WTC11 (cell line): ENCODE measurements around the gene TACSTD2. TPM values are rescaled to one million over a fixed set of nuclear protein-coding genes. Genes with fewer than 3 reads are reported as not detected.

Experiments used
- ATAC-seq: fragments of 200-7000 bp; cut with Tn5 transposase; 2 replicates; pipeline ENCODE4 v1.10.0; 2021; ENCODE audit warnings: mild to moderate bottlenecking, moderate library complexity
- CTCF ChIA-PET: fragments of 300-600 bp; sonication (Branson Sonifier 250); formaldehyde crosslinking; loops from one replicate; lab custom pipeline; 2021; ENCODE audit warnings: antibody characterized with exemption; lab: Charles Lee
- POLR2A ChIA-PET: fragments of 350-600 bp; sonication (Branson Sonifier 250); formaldehyde crosslinking; loops from one replicate; lab custom pipeline; 2021; ENCODE audit warnings: antibody characterized with exemption; lab: Charles Lee
- DNase-seq: peaks from one replicate; pipeline ENCODE4 v3.0.0; 2021; ENCODE audit warnings: low spot score
- H3K27ac Mint-ChIP-seq: 2 replicates; pipeline ENCODE4 v1.8.0; 2021; ENCODE audit warnings: mixed read lengths
- H3K27me3 Mint-ChIP-seq: 2 replicates; pipeline ENCODE4 v1.8.0; 2021; ENCODE audit warnings: low read depth, mild to moderate bottlenecking, moderate library complexity, mixed read lengths
- H3K36me3 Mint-ChIP-seq: 2 replicates; pipeline ENCODE4 v1.8.0; 2021; ENCODE audit warnings: mixed read lengths
- H3K4me1 Mint-ChIP-seq: 2 replicates; pipeline ENCODE4 v1.8.0; 2022; ENCODE audit warnings: mixed read lengths
- H3K4me3 Mint-ChIP-seq: 2 replicates; pipeline ENCODE4 v1.8.0; 2021; ENCODE audit warnings: mild to moderate bottlenecking, moderate library complexity, mixed read lengths
- H3K9me3 Mint-ChIP-seq: 2 replicates; pipeline ENCODE4 v1.8.0; 2021; ENCODE audit warnings: mixed read lengths
- AFF4 ChIP-seq: sonication (generic); formaldehyde crosslinking; IDR thresholded peaks from 2 replicates; pipeline ENCODE4 v1.8.1; 2023; ENCODE audit warnings: mild to moderate bottlenecking, missing genetic modification reagents, borderline replicate concordance
- ATF1 ChIP-seq: sonication (generic); formaldehyde crosslinking; IDR thresholded peaks from 2 replicates; pipeline ENCODE4 v1.8.1; 2023; ENCODE audit warnings: mild to moderate bottlenecking, moderate library complexity, missing genetic modification reagents
- CDX4 ChIP-seq: fragments of 250-450 bp; sonication (Bioruptor Pico); IDR thresholded peaks from 2 replicates; pipeline ENCODE4 v1.9.0; 2021; ENCODE audit warnings: moderate library complexity, mild to moderate bottlenecking, inconsistent platforms, borderline replicate concordance
- CREB1 ChIP-seq: sonication (generic); formaldehyde crosslinking; IDR thresholded peaks from 2 replicates; pipeline ENCODE4 v1.8.0; 2023; ENCODE audit warnings: mild to moderate bottlenecking, missing genetic modification reagents
- E2F5 ChIP-seq: sonication (generic); formaldehyde crosslinking; IDR thresholded peaks from 2 replicates; pipeline ENCODE4 v1.8.1; 2022; ENCODE audit warnings: mild to moderate bottlenecking, moderate library complexity, missing genetic modification reagents
- ETV6 ChIP-seq: sonication (generic); formaldehyde crosslinking; IDR thresholded peaks from 2 replicates; pipeline ENCODE4 v1.8.1; 2022; ENCODE audit warnings: mild to moderate bottlenecking, missing genetic modification reagents
- HMGXB4 ChIP-seq: sonication (generic); formaldehyde crosslinking; IDR thresholded peaks from 2 replicates; pipeline ENCODE4 v1.8.1; 2023; ENCODE audit warnings: mild to moderate bottlenecking, moderate library complexity, missing genetic modification reagents
- IRF1 ChIP-seq: sonication (generic); formaldehyde crosslinking; IDR thresholded peaks from 2 replicates; pipeline ENCODE4 v1.8.0; 2023; ENCODE audit warnings: missing genetic modification reagents
- KAT7 ChIP-seq: sonication (generic); formaldehyde crosslinking; IDR thresholded peaks from 2 replicates; pipeline ENCODE4 v1.8.1; 2023; ENCODE audit warnings: missing genetic modification reagents, mild to moderate bottlenecking, borderline replicate concordance
- MAX ChIP-seq: sonication (generic); formaldehyde crosslinking; IDR thresholded peaks from 2 replicates; pipeline ENCODE4 v1.8.0; 2022; ENCODE audit warnings: mild to moderate bottlenecking, missing genetic modification reagents
- MLX ChIP-seq: sonication (generic); formaldehyde crosslinking; IDR thresholded peaks from 2 replicates; pipeline ENCODE4 v1.8.1; 2023; ENCODE audit warnings: mild to moderate bottlenecking, missing genetic modification reagents, moderate library complexity
- MXD4 ChIP-seq: fragments of 250-450 bp; sonication (Bioruptor Pico); IDR thresholded peaks from 2 replicates; pipeline ENCODE4 v1.8.0; 2021; ENCODE audit warnings: mild to moderate bottlenecking, moderate library complexity, borderline replicate concordance
- MYBL2 ChIP-seq: sonication (generic); formaldehyde crosslinking; IDR thresholded peaks from 2 replicates; pipeline ENCODE4 v1.8.1; 2023; ENCODE audit warnings: mild to moderate bottlenecking, moderate library complexity, missing genetic modification reagents
- NR2C2 ChIP-seq: sonication (generic); formaldehyde crosslinking; IDR thresholded peaks from 2 replicates; pipeline ENCODE4 v1.8.0; 2022; ENCODE audit warnings: mild to moderate bottlenecking, missing genetic modification reagents
- OVOL2 ChIP-seq: fragments of 250-450 bp; sonication (Bioruptor Pico); IDR thresholded peaks from 2 replicates; pipeline ENCODE4 v1.9.0; 2021; ENCODE audit warnings: mild to moderate bottlenecking, borderline replicate concordance
- SMAD4 ChIP-seq: sonication (generic); formaldehyde crosslinking; IDR thresholded peaks from 2 replicates; pipeline ENCODE4 v1.8.0; 2022; ENCODE audit warnings: mild to moderate bottlenecking, missing genetic modification reagents
- SP1 ChIP-seq: sonication (generic); formaldehyde crosslinking; conservative IDR thresholded peaks from 2 replicates; pipeline ENCODE4 v1.8.1; 2022; ENCODE audit warnings: missing genetic modification reagents
- TEAD4 ChIP-seq: sonication (generic); formaldehyde crosslinking; IDR thresholded peaks from 2 replicates; pipeline ENCODE4 v1.8.0; 2022; ENCODE audit warnings: mild to moderate bottlenecking, missing genetic modification reagents
- ZNF263 ChIP-seq: sonication (generic); formaldehyde crosslinking; IDR thresholded peaks from 2 replicates; pipeline ENCODE4 v1.8.1; 2022; ENCODE audit warnings: low read depth, mild to moderate bottlenecking, moderate library complexity, missing genetic modification reagents
- ZNF416 ChIP-seq: fragments of 250-450 bp; sonication (Bioruptor Pico); IDR thresholded peaks from 2 replicates; pipeline ENCODE4 v1.9.0; 2021; ENCODE audit warnings: mild to moderate bottlenecking, inconsistent platforms
- ZNF425 ChIP-seq: fragments of 250-450 bp; sonication (Bioruptor Pico); conservative IDR thresholded peaks from 2 replicates; pipeline ENCODE4 v1.9.0; 2021; ENCODE audit warnings: mild to moderate bottlenecking
- ZSCAN18 ChIP-seq: fragments of 250-450 bp; sonication (Bioruptor Pico); IDR thresholded peaks from 2 replicates; pipeline ENCODE4 v2.1.2; 2022; ENCODE audit warnings: mild to moderate bottlenecking, moderate library complexity
- total RNA-seq: library from RNA; stranded (reverse); gene quantifications from 3 replicates; pipeline ENCODE4 v1.2.3, GENCODE V29; 2021

TACSTD2 gene
- total RNA-seq, 1 experiment from 2014 or later: 0.50 TPM

- no peak for TF ChIP-seq MXD4 (CRISPR knock-in tag)
- no peak for TF ChIP-seq NR2C2 (CRISPR knock-in tag)
- TF ChIP-seq ETV6 (CRISPR knock-in tag): no peak
- TF ChIP-seq KAT7 (CRISPR knock-in tag): no peak
- TF ChIP-seq OVOL2: no peak
- no peak for TF ChIP-seq ATF1 (CRISPR knock-in tag)
- TF ChIP-seq MYBL2 (CRISPR knock-in tag): no peak
- TF ChIP-seq IRF1 (CRISPR knock-in tag): no peak
- no peak for TF ChIP-seq ZNF263 (CRISPR knock-in tag)
Measured at GRCh38 chr1:58586271-58586670, 9.2 kb upstream of the TACSTD2 start (continued).

GRCh38 chr1:58585581-58586151 is 8.6 kb upstream of the TACSTD2 start:
- Mint-ChIP-seq H3K27me3 (peaks cover 14% of the 10 kb centered on the region), H3K9me3 (no peaks in the 10 kb centered on the region), H3K36me3 (no peaks in the 10 kb centered on the region), H3K27ac (no peak overlapping the region), H3K4me3 (no peak overlapping the region), H3K4me1 (no peaks in the 10 kb centered on the region)
- CTCF ChIA-PET: no interaction called here
- TF ChIP-seq AFF4 (CRISPR knock-in tag) (no peak), ZNF425 (CRISPR knock-in tag) (no peak), TEAD4 (CRISPR knock-in tag) (no peak), SP1 (CRISPR knock-in tag) (no peak), CREB1 (CRISPR knock-in tag) (no peak), MLX (no peak), ZNF416 (CRISPR knock-in tag) (no peak), CDX4 (CRISPR knock-in tag) (no peak), MAX (CRISPR knock-in tag) (no peak), SMAD4 (no peak), HMGXB4 (CRISPR knock-in tag) (no peak), ZSCAN18 (CRISPR knock-in tag) (no peak), E2F5 (CRISPR knock-in tag) (no peak)
- ATAC-seq (no peak), DNase-seq (no peak)
- POLR2A ChIA-PET: no interaction called here
